GM20000 (cell line): ENCODE results near the gene TUBGCP6.

Experiments
- DNase-seq: peaks from one replicate; pipeline ENCODE4 v3.0.0; 2012; ENCODE audit warnings: low spot score
- CTCF ChIP-seq: IDR thresholded peaks from 2 replicates; pipeline ENCODE4 v1.5.1; 2012; ENCODE audit warnings: mild to moderate bottlenecking, control low read depth; ENCODE audit errors: extremely low read depth, missing control alignments

Gene TUBGCP6

GRCh38 chr22:50197000-50197800, 47.6 kb downstream of the TUBGCP6 start:
- TF ChIP-seq CTCF: no peak
- DNase-seq: no peak

- no peak for TF ChIP-seq CTCF
These were observed 48.6 kb downstream of the TUBGCP6 start for GRCh38 chr22:50196256-50196655.

GRCh38 chr22:50194037-50194805, 50.6 kb downstream of the TUBGCP6 start:
- no peak for DNase-seq

More at GRCh38 chr22:50196256-50196655, 48.6 kb downstream of the TUBGCP6 start:
- no peak for DNase-seq

GRCh38 chr22:50193621-50194020, 51.2 kb downstream of the TUBGCP6 start:
- DNase-seq: no peak
- no peak for TF ChIP-seq CTCF

More at GRCh38 chr22:50194037-50194805, 50.6 kb downstream of the TUBGCP6 start:
- no peak for TF ChIP-seq CTCF

GRCh38 chr22:50192436-50193204, 52.2 kb downstream of the TUBGCP6 start:
- DNase-seq: peak; percentile 52
- TF ChIP-seq CTCF: no peak

GRCh38 chr22:50190941-50191741, 53.7 kb downstream of the TUBGCP6 start:
- TF ChIP-seq CTCF: no peak
- peak; percentile 86 for DNase-seq
